ENCODE measurements around the gene EFNA3.

DNA sequence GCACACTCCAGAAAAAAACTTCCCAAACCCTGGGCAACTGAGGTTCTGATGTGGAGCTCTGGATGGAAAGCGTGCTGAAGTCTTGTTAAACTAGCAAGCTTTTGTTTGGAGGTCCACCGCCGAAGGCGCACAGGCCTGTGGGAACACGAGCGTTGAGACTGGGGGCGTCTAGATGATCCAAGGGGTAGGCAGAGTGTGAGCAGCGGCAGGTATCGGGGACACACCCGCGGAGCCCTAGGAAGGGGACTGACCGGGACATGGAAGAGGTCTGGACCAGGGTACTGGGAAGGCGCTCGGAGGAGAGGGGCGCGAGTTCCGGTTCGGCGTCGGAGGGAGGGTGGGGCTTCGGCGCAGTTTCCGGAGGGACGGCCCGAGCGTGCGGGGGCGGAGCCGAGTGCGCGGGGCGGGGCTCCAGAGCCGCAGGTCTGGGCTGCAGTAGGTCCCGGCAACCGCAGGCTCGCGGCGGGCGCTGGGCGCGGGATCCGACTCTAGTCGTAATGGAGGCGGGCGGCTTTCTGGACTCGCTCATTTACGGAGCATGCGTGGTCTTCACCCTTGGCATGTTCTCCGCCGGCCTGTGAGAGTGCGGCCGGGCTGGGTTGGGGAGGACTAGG is 56.9 kb downstream of the EFNA3 start, which contains the start of gene SLC50A1:
- TF ChIP-seq MXD4 (CRISPR knock-in tag; IDR thresholded peaks at IDR 0.05; ENCODE audit: borderline replicate concordance) (no peak), TP53 (CRISPR knock-in tag; IDR thresholded peaks at IDR 0.05) (peak; percentile 91)
- TF ChIP-seq, protein P1, sequence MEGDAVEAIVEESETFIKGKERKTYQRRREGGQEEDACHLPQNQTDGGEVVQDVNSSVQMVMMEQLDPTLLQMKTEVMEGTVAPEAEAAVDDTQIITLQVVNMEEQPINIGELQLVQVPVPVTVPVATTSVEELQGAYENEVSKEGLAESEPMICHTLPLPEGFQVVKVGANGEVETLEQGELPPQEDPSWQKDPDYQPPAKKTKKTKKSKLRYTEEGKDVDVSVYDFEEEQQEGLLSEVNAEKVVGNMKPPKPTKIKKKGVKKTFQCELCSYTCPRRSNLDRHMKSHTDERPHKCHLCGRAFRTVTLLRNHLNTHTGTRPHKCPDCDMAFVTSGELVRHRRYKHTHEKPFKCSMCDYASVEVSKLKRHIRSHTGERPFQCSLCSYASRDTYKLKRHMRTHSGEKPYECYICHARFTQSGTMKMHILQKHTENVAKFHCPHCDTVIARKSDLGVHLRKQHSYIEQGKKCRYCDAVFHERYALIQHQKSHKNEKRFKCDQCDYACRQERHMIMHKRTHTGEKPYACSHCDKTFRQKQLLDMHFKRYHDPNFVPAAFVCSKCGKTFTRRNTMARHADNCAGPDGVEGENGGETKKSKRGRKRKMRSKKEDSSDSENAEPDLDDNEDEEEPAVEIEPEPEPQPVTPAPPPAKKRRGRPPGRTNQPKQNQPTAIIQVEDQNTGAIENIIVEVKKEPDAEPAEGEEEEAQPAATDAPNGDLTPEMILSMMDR (IDR thresholded peaks at IDR 0.05): no peak
- TF ChIP-seq, protein P2, sequence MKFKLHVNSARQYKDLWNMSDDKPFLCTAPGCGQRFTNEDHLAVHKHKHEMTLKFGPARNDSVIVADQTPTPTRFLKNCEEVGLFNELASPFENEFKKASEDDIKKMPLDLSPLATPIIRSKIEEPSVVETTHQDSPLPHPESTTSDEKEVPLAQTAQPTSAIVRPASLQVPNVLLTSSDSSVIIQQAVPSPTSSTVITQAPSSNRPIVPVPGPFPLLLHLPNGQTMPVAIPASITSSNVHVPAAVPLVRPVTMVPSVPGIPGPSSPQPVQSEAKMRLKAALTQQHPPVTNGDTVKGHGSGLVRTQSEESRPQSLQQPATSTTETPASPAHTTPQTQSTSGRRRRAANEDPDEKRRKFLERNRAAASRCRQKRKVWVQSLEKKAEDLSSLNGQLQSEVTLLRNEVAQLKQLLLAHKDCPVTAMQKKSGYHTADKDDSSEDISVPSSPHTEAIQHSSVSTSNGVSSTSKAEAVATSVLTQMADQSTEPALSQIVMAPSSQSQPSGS (CRISPR knock-in tag; IDR thresholded peaks at IDR 0.05; ENCODE audit: borderline replicate concordance, low read depth): no peak
